Activated CD4-positive, alpha-beta T cell treated with anti-CD3 and anti-CD28 coated beads, Interleukin-2, amount 50 U/mL, for 1 hour (primary cell): Measurements from ENCODE around the gene SLC9A8.
"Not testable (repeated sequence)": the region's sequence is repeated elsewhere in the genome, so short reads cannot be mapped to it uniquely, and the experiment has no call there.

ENCODE experiments used
- DNase-seq: peaks from one replicate; pipeline ENCODE4 v3.0.0-alpha.2; 2020

Gene SLC9A8

DNA sequence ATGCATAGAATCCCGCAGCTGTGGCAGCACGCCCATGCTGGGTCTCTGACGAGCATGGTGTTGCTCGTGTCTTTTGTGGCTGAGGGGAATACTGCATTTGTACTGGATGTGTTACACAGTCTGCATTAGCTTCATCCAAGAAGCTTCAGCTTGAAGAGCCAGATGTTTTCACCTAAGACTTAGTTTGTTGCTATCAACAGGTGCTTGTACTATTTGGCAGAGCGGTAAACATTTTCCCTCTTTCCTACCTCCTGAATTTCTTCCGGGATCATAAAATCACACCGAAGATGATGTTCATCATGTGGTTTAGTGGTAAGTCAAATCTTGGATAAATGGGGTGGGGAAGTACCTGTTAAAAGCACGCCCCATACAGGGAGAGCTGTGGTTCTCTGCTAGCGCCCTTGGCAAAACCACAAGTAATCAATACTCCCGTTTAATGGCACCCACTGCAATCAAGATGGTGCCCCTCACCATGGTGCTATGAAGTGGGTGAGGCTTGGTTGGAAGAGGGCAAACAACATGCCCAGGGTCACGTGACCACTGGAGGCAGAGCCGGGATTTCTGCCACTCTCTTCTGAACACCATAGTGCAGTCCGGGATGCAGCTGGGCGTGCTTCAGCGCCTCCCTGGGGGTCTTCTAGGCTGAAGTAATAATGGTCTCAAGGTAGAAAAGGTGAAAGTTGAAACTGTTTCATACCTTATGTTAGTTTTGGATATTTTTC lies 68.3 kb downstream of the SLC9A8 start:
- no peak for DNase-seq

DNA sequence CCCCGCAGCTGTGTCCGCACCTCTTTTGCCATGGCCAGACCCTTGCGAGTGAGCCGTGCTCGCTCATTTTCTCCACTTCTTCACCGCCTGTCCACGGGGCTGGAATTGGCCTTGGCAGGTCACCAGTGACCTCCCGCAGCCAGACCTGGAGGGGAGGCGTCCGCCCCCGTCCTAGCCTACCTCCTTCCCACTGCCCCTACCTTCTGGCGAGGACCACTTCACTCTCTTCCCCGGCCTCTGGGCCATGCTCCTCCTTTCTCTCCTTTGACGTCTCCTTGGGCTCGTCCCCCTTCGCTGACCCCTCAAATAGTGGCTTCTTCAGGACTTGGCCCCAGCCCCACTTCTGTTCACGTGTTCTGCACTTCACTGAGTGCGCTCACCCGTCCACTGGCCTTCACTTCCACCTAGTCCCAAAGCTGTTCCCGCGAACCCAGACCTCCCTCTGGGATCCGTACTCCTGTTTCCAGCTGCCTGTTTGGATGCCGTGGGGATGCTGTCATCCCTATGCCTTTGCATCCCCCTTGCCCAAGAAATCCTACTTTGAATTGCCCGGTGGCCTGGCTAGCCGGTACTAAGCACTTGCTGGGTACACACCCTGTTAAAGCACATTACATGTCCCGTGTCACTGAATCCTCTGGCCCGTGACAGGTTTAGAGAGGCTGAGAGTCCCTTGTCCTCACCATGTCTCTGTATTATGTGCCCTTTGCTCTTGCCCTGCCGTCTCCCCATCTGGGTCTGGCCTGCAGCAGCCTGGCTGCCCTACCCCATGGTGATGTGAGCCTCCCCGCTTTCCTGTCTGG lies 69.7 kb downstream of the SLC9A8 start:
- DNase-seq: no peak

DNA sequence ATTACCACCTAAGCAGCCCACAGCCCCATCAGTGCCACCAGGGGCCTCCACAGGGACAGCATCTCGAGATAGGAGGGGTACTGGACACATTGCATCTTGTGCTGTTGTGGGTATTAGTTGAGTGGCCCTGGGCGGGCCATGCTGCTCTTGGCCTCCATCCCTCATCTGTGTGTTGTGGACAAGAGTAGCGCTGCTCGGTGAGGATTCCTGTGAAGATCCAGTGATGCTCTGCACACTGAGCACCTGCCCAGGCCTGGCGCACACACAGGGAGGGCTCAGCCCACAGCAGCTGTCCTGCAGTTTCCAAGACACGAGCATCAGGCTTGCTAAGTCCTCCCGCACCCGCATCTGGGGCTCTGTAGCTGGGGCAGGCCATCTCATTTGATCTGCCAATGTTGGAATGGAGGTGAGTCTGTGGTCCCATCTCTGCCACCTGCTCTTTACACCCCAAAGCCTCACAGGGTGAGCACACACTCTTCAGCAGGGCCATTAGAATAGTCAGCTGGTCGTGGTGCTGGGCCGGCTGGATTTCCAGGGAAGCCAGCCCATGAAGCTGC lies 70.7 kb downstream of the SLC9A8 start:
- DNase-seq: no peak

DNA sequence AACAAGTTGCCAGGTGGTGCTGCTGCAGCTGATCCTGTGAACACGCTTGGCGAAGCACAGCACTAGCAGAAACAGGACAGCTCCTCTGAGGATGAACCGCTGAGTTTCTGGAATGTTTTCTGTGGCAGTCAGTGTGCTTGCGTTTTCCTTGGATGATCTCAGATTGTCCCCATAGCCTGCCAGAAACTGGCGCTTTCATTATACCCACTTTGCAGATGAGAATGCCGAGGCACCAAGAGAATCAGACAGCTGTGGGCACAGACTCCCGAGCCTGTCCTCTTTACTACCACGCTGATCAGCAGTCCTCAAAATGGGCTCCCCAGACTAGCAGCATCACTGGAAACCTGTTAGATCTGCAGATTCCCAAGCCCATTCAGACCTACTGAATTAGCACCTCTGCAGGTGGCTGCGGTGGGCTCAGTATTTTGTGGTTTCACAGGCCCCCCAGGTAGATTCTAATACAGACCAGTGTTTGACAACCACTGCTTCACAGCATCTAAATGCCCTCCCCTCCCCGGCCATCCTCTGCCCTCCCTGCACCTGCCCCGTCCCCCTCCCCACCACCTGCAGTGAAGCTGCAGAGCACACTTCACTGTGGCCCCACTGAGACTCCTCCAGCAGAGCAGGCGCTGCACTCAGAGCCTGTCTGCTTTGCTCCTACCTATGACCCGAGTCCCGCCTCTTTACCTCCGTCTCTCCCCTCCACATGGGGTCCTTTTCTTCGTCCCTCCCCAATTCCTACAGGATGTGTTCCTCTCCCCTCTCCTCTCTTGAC lies 73.1 kb downstream of the SLC9A8 start:
- no peak for DNase-seq

GRCh38 chr20:49886571-49887213 lies 74.1 kb downstream of the SLC9A8 start:
- no peak for DNase-seq

GRCh38 chr20:49887251-49888211 lies 74.9 kb downstream of the SLC9A8 start:
- no peak for DNase-seq

DNA sequence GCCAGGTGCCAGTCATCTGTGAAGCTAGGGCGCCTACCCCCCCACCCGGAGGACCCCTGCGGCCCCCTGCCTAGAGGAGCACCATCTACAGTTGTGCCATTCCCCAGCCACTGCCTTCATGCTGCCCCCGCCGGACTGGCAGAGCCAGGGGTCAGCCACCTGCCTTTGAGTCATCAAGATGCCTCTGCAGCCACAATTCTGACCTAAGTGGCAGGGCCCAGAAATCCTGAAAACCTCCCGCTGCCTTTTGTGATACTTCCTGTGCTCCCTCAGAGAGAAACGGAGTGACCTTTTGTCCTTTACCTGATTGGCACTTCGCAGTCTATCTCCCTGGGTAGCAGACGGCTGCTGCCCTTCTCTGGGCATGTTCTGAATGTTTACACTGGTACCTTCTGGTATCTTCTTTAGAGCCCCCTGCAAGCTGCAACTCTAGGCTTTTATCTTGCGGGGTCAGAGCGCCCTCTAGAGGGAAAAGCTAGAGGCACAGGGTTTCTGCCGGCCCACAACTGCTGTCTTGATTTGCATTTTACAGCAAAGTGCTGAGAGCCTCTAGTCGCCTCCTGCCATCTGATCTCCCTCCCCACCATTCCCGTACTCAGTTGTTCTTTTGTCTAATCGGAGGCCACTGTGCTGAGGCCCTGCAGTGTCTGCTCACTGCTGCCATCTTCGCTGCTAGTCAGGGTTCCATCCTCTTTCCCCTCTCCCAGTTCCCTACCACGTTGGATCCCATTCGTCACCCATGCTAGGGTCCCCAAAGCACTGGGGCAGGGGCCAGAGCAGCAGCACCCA lies 75.8 kb downstream of the SLC9A8 start:
- DNase-seq: peak; percentile 51

DNA sequence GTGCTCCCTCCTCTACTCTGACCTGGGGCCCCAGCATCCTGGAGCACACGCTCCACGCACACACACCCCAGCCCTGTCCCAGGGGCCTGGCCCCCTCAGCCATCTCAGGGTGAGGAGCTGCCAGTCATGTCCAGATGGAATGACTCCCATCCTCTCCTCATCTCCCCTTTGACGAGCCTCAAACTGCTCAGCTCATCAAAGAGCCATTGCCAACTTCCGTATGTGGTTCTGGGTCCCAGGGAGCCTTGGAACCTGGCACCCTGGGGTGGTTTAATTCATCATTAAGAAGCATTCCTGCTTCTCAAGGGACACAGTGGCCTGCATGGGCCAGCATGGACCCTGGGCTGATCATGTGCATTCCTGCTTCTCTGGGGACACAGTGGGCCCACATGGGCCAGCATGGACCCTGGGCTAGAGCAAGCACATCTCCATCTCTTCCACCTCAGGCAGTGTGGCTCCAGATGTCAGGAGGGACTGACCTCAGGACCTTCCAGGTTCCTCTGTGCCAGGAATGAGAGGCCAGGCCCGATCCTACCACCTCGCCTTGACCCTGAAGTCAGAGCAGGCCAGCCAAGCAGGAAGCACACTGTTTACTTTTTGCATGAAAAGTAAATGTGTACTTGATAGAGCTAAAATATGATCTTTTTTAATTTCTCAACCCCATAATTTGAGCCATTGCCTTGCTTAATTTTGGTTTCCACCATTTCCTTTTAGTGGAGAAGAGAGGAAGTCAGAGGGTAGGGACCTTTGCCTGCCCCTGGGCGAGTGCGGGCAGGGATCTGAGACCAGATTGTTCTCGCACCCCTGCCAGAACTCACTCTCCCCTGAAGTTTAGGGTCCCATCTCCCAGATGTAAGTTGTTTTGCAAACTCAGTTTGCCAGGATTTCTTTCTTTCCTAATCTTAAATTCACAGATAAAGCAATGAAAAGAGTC lies 76.6 kb downstream of the SLC9A8 start:
- DNase-seq: no peak

- no peak for DNase-seq
These were observed 77.3 kb downstream of the SLC9A8 start for GRCh38 chr20:49889935-49890333.

GRCh38 chr20:49890471-49891361 lies 78.1 kb downstream of the SLC9A8 start:
- DNase-seq: no peak

GRCh38 chr20:49891476-49892110 lies 79.0 kb downstream of the SLC9A8 start:
- no peak for DNase-seq

GRCh38 chr20:49892260-49892659 lies 79.6 kb downstream of the SLC9A8 start:
- DNase-seq: no peak

- DNase-seq: no peak
These were observed 80.2 kb downstream of the SLC9A8 start for GRCh38 chr20:49892817-49893216.

GRCh38 chr20:49893242-49894072 lies 80.8 kb downstream of the SLC9A8 start:
- DNase-seq: no peak

GRCh38 chr20:49894073-49894470 lies 81.4 kb downstream of the SLC9A8 start:
- no peak for DNase-seq

DNA sequence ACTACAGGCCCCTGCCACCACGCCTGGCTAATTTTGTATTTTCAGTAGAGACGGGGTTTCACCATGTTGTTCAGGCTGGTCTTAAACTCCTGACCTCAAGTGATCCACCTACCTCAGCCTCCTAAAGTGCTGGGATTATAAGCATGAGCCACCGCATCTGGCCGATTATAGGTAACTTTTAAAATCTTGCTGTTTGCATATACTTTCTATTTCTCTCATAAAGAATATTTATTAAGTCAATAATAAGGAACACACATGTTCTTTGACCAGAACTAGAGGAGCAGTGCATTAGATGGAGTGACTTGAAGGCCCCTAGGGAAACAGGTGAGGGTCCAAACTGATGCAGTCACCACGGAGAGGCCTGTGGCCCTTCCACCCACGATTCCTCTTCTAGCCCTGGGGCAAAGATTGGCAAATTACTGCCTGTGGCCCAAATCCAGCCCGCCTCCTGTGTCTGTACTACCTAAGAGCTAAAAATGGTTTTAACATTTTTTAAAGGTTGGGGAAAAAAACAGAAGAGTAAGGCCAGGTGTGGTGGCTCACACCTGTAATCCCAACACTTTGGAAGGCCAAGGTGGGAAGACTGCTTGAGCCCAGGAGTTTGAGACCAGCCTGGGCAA lies 83.0 kb downstream of the SLC9A8 start:
- not testable (repeated sequence) for DNase-seq
